ENCODE data around the gene INAFM2.

The INAFM2 gene

DNA sequence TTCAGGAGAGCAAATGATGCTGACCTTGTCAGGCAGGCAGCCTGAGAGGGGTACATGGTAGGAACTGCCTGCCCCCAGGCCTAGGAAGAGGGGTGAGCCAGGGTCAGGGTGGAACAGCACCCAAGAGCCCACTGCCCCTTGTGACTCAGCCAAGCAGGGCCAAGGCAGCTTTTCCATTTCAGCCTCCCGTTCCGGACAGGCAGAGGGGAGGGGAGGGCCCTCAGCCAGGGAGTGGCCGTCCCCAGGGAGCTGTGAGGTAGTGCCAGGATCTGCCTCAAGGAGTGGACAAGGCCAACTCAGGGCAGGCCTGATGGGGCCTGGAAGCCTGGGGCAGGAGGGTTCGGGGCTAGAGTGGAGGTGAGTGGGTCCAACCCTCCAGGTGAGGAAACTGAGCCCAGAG, 35.5 kb upstream of the INAFM2 start:
- no peak for DNase-seq (ENCODE audit: low spot score)

DNA sequence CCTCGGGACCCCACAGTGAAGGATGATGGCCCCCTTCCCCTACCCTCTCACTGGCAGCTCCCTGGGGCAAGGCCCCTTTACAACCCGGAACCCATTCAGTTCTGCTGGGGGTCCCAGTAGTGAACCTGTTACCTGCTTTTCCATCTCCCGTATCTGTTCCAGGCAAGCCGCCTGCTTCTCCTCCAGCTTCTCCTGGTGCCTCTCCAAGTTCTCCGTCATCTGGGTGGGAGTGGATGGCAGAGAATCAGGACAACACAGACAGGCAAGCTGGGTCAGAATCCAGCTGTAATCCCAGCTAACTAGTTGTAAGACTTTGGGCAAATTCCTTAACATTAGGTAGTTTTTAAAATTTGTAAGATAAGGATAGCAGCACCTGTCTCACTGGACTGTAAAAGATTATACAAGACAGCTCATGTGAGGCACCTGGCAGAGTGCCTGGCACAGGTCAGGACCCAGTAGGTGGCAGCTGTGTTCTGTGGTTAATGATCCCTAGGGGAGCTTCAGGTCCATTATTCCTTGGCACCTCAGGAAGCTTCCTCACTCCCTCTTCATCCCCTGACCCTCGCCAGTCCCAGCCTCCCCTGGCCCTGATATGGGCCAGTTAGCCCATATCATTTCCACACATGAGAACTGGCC, 34.2 kb upstream of the INAFM2 start:
- peak; percentile 40 for DNase-seq (ENCODE audit: low spot score)

DNA sequence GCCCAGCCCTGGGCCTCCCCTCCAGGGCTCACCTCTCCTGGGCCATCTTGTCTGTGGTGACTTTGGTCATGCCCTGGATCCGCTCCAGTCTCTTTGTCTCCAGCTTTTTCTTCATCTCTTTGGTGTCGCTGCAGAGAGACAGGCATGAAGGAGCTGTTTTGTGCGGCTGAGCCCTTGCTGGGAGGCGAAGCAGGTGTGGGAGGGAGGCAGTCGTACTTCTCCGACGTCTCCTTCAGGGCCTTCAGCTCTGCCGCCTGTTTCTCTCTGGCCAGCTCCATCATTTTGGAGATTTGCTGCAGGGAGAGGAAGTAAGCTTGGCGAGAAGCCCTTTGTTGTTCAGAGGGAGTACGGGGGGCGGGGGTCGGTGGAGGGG, 33.0 kb upstream of the INAFM2 start:
- no peak for DNase-seq (ENCODE audit: low spot score)

DNA sequence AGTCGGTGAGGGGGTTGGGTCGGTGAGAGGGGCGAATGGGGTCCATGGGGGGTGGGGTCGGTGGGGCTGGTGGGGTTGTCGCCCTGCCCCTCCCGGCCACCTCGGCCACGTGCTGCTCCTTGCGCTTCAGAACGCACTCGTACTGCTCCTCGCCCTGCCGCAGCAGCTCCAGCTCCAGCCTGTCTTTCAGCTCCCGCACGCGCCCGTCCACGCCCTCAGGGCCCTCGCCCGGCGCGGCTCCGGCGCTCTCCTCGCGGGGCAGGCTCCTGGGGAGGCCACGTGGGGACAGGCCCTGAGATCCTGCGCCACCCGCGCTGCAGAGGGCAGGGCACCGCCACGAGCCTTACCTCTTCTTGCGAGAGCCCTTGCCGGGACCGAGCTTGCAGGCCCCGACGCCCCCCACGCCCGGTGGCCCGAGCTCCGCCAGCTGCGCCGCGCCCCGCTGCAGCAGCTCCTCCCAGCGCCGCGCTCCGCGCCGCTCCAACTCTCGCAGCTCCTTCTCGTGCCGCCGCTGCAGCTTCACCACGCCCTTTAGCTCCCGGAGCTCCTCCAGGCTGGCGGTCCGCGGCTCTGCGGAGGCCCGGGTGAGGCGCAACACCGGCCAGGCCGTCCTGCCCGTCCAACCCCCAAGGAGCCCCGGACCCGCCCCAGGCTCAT, 32.4 kb upstream of the INAFM2 start:
- DNase-seq (ENCODE audit: low spot score), result peak; percentile 75

DNA sequence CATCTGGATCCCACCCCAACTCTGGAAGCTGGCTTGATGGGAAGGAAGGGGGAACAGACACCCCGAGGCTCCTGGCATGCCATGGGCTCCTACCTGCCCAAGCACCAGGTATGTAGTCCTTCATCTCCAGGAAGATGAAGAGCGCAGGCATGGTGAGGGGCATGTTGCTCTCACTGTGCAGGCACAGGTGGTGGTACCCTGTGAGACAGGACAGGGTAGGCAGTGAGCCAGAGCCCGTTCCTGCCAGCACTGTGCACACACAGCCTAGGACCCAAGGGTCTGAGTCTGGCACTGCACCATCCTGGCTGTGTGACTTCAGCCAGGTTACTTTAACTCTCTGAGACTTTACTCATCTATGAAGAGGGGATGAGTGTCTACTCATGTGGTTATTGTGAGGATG, 31.2 kb upstream of the INAFM2 start:
- DNase-seq (ENCODE audit: low spot score), result no peak

DNA sequence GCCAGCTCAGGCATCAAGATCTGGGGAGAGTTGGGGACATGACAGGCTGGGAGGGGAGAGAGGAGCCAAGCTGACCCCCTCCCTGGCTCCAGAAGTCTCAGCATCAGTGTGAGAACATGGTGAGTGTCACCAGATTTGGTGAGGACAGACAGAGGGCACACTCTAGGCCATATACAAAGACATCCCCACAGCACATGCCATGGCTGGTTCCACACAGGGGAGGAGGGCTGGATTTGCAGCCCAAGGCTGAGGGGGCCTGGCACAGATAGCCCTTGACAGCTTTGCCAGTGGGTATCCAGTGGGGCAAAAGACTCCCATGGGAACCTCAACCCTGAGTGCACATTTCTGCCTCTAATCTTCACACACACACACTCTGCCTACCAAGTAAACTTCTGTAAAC, 30.5 kb upstream of the INAFM2 start:
- DNase-seq (ENCODE audit: low spot score), result no peak

DNA sequence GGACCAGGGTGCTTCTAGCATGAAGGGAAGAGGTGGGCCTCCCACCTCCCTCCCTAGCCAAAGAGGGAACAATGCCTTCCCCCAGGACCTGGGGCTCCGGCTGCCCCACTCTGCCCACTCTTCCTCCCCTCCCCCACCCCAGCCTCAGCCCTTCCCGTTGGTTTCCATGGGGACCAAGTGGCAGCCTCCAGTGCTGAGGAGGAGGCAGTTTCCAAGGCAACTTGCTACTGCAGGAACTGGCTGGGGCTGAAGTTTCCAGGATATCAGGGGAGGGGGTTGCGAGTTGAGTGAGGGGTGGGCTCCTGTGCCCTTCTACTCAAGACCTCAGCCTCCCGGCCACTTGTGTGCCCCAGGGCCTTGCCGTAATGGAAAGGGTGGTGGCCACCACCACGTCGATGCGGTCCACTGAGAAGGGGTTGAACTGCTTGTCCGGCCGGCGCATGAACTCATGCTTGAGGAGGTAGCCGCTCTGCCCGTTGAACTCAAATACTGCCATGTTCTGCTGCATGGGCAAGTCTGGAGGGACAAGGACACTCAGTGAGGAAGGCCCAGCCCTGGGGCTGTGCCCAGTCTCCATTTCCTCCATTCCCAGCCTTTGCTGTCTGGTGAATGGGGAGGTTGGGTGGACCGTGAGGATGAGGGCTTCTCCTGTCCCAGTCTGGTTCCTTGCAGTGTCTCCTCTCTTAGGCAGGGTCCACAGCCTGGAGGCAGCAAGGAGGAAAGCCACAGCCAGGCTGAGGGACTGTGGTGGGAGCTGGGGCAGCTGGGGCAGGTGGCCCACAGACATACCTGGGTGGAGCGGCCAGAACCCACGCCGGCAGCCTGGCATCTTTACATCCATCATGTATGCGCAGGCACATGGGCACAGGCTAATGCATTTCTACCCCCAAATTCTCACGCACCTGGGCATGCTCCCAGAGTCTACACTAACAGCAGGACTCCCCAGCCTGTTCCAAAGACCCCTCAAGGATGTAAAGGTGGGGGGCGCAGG, 29.3 kb upstream of the INAFM2 start:
- no peak for DNase-seq (ENCODE audit: low spot score)

DNA sequence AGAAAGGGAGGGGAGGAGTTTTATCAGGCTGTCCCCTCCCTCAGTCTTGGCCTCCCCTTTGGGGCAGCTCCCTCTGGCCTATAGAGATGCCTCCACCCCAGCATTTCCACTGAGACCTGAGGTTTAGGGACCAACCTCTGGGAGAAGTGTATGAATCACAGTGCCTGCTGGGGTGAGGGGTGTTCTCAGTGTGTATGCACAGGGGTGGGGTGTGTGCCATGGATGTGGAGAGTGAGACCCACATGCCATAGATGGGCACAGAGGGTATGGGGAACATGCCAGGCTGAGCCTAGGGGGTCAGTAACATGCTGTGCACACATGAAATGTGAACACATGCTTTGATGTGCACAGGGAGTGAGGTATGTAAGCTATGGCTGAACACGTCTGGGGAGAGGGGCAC, 28.2 kb upstream of the INAFM2 start:
- no peak for DNase-seq (ENCODE audit: low spot score)

DNA sequence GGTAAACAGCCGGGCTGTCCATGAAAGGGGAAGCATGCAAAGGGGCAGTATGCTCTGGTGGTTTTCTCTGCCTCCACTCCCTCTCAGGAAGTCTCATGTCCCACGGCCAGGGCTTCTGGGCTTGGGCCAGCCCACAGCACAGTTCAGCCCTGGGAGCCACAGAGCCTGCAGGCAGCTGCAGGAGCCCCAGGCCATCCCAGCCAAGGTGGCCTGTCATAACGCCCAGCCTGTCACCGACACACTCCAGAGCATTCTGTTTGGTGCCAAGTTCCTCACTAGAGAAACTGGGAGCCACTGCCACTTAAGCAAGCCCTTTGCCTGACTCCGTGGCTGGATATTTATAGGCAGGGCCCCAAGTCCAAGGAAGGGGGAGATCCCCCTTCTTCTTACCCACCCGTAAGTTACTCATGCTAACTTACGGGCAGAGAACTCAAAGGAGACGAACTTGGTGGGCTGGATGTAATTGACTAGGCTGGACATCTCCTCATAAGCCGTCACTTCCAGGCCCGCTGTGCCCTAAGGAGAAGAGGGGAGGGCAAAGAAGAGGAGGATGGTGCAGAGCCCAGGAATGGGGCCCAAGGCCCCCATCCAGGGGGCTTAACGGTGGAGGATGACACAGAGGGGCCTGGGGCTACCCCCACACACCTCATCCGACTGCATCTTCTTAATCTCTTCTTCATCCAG, 27.5 kb upstream of the INAFM2 start:
- DNase-seq (ENCODE audit: low spot score), result no peak

DNA sequence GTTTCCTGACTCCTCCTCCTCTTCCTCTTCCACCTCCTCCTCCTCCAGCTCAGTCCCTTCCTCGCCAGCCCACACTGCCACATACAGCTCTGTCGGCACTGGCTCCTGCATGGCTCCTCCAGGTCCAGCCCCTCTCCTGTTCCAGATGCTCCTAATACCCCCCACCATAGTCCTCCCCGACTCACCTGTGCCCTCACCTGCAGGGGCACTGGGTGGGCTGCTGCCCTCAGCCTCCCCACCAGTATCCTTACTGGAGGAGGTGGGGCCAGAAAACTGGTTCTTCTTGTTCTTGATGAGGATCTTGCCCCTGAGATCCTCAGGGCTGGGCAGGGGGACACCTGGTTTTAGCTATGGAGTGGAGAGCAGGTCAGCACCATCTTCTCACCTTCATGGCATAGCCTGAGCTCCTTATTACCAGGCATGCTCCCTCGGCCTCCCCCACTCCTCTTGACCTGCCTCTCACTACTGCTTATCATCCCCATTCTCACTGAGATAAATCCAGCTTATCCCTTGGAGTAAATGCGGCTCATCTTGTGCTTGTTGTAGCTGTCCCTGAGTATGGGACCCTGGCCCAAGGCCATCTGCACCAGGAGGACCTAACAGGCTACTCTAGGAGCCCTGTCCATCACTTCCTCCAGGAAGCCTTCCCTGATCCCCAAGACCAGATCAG, 26.8 kb upstream of the INAFM2 start:
- no peak for DNase-seq (ENCODE audit: low spot score)

DNA sequence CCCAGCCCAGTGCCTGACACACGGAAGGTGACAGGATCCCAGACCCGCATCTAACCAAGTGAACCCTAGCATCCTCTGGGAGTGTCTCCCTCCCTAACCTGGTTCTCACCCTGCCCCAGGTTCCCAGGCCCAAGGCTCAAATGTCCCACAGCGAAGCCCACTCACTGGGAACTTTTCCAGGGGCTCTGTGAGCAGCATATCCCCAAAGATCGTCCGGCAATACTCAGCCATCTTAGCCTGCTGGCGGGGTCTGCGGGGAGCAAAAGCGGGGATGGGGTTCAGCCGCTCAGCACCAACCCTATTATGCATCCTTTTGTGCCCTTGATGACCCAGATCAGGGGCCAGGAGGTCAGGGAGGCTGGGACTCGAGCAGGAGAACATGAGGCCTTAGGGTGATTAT, 26.1 kb upstream of the INAFM2 start:
- DNase-seq (ENCODE audit: low spot score), result no peak

DNA sequence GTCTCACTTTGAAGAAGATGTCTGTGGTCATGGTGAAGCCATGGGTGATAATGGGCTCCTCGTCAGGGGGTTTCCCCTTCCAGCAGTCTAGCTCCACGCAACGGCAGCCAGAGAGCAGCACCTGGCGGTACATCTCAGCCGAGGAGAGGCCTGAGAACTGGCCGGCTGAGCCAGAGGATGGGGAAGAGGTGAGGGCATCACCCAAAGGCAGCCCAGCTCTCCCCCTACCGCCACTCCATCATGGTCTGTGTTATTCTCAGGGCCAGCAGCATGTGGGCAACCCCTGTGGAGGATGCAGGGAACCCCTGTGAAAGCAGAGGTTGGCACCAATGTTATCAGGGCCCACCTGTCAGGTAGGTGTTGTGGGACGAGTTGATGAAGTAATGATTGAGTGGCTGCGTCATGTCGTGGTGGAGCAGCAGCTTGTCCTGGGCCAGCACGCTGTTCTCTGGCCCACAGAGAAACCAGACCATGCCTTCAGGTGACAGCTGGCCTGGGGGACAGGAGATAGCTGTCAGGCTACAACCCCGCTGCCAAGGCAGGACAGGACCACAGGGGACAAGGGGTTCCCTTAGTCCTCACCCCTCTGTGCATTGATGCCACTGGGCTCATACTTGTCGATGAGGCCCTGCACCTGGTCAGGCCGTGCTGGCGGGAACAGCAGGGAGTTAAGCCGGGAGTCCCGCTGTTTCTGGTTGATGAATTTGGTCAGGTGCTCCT, 25.1 kb upstream of the INAFM2 start:
- DNase-seq (ENCODE audit: low spot score), result no peak

DNA sequence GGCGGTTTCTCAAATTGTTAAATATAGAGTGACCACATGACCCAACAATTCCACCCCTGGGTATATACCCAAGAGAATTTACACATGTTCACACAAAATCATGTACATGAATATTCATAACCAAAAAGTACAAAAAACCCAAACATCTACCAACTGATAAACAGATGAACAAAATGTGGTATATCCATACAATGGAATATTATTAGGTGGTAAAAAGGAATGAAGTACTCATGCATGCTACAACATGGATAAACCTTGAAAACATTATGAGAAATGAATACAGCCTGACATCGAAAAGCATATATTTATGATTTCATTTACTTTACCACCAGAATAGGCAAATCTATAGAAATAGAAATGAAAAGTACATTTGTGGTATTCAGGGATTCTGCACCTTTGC, 23.1 kb upstream of the INAFM2 start:
- no peak for DNase-seq (ENCODE audit: low spot score)

DNA sequence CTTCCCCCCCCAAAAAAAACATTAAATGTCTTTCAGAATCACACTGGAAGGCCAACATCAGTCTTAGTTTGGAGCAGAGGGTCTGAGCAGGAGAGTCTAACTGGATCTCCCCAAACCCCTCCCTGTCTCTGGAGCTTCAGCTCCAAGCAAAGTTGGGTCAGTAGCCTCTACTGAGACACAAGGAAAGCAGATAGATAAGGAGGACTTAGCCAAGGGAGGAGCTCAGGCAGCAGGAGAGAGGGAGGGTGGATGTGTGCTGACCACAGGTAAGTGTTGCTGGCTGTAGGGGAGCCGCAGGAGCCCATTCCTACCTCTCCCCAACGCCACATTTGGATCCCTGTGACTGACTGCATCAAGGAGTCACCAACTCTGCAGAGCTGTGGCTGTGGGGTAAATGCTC, 22.7 kb upstream of the INAFM2 start:
- DNase-seq (ENCODE audit: low spot score), result no peak

DNA sequence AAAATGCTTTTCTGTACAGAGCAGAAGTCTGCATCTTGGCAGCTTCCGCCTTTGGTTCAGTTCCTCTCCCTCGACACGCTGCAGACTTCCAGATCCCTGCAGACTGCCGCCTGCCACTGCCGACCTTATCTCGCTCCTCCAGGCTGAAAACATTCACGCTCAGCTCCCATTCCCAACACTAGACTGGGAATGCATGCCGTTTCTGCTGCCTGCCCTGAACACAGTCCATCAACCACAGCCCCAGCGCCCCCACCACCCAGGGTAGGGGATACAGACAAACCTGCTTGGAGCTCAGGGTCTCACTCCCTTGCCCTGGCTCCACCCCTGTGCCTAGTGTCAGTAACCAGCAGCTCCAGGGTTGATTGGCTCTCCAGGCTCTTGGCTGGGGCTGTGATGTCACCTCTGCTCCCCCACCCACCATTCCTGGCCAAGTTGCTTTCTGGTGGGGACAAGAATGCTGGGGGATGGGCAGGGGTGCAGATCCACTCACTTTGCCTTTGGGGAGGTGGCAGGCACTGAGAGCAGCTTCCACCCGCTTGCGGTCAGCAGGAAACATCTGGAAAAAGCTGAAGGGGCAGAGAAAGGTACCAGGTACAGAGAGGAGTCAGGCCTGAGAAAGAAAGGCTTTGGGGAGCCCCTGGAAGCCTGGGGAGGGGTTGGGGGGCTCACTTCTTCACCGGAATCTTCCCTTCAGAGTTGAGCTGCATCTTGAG, 21.9 kb upstream of the INAFM2 start:
- no peak for DNase-seq (ENCODE audit: low spot score)

DNA sequence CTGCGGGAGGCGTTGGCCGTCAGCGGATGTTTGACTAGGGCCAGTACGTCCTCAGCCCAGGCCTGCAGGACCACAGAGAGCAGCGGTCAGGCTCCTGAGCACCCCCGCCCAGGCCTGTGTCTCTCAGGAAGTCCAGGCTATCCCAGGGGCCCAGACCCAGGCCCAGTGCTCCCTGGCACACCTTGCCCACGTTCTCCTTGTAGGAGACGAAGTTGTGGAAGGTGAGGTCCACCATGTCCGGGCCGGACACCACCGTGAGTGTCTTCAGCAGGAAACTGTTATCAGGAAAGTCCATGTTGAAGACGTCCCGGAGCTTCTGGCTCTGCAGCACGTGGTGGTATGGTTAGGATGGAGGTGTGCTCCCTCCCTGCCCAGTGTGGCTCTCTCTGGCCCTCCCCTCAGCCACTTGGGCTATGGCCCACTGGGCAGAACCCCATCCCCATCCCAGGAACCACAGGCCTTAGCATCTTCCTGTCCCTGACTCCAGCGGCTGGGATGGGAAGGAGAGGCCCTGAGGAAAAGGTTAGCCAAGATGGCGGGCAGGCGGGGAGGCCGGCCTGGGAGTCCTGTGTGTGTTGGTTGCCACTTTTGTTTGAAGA, 21.1 kb upstream of the INAFM2 start:
- DNase-seq (ENCODE audit: low spot score), result no peak

DNA sequence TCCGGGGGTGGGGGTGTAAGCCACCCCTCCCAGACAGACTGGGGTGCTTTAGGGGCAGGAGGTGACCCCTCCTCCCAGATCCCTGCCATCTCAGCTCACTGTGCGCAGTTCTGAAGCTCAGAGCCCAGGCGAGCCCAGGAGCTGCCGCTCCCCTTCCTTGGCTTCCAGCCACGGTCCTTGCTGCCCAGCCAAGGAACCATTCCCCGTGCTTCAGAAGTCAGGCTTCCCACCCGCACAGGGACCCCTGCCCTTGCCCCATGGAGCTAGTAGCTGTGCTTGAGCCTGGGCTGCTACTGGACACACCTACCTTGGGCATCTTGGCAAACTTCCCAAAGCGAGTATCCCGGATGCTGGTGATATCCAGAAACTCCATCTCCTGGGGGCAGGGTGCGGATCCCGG, 20.5 kb upstream of the INAFM2 start:
- no peak for DNase-seq (ENCODE audit: low spot score)

DNA sequence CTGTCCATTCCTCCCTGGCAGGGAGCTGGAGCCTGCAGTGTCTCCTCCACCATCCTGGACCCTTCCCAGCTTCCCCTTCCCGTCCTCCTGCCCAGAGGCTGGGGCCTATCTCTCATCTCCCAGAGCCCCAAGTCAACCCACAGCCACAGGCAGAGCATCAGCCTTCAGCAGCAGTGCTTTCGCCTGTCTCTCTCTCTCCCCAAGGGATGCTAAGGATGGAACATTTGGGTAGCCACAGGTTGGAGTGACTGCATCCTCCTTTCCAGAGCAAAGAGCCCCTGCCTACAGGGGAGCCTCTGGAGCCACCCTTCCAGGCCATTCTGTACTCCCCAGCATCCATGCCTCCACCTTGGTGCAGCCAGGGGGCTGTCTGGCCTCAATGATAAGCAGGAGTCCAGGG, 19.9 kb upstream of the INAFM2 start:
- no peak for DNase-seq (ENCODE audit: low spot score)

DNA sequence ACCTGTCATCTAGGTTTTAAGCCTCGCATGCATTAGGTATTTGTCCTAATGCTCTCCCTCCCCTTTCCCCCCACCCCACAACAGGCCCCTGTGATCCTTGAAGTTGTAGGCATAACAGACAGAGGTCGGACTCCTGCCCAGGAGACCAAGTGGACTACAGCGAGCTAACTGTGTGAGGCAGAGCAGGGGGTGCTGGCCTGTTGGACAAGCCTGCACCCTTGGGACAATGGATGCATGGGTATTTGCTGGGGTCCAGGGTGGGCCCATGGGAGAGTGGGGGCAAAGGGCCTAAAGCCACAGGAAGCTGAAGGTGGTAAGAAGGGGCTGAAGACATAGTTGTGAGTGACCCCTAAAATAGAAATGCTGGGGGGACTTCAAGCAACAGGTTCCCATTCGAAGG, 18.2 kb upstream of the INAFM2 start:
- DNase-seq (ENCODE audit: low spot score), result no peak

DNA sequence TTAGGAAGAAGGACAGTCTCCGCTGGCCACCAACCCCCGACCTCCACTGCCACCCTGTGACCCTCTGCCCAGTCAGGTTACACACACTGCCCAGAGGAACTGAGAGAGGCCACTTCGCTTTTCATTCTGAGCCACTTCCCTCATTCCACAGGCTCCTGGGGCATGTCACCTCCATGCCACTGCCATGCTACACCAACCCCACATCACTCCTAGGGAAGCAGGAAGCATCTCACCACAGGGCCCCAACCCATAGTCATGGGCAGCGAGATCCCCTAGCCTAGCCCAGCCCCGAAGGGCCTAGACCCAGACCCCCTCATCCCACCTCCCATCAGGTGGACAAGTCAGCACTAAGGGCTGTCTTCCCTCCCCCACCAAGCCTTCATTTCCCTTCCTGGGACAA, 17.1 kb upstream of the INAFM2 start:
- no peak for DNase-seq (ENCODE audit: low spot score)
